ENCODE results near the gene ANTXR2. TPM values are rescaled to one million over a fixed set of nuclear protein-coding genes. Genes with fewer than 3 reads are reported as not detected.

Gene ANTXR2
- total and polyA plus RNA-seq, 2 of the 8 experiments (the other 6 are each of a cell fraction or from before 2014, with no cell fraction given) = 1.1 to 7.5 TPM

GRCh38 chr4:80112236-80112635, 39.2 kb upstream of the ANTXR2 start:
- POLR2A ChIA-PET (ENCODE audit: partially characterized antibody) = no interaction called here

More at GRCh38 chr4:80112236-80112635, 39.2 kb upstream of the ANTXR2 start:
- Histone ChIP-seq H3K9me3 (ENCODE audit: insufficient read depth in 2 of 2, low read depth in 1 of 2, low read length in 1 of 2) (peaks cover 0 to 2% of the 10 kb centered on the region in 2 experiments; a peak in 1 of 4 replicates), H3K23me2 (ENCODE audit: low read depth, low read length) (no peaks in the 10 kb centered on the region), H4K8ac (ENCODE audit: extremely low read depth, insufficient read depth, low read length) (no peak overlapping the region), H3K27me3 (replicated peaks in 1 of 4; ENCODE audit: control insufficient read depth in 3 of 4, extremely low read depth in 1 of 4, insufficient read depth in 3 of 4, low read length in 3 of 4) (no peaks in the 10 kb centered on the region), H2AK5ac (ENCODE audit: low read depth, low read length) (no peak overlapping the region), H3K36me3 (ENCODE audit: control insufficient read depth in 2 of 4, insufficient read depth in 4 of 4, low read length in 3 of 4) (no peaks in the 10 kb centered on the region; a peak in 1 of 8 replicates), H3K4me2 (ENCODE audit: insufficient read depth in 1 of 2, low read depth in 2 of 2, low read length in 2 of 2) (no peak overlapping the region), H4K91ac (replicated peaks; ENCODE audit: insufficient read length, low read length) (no peak overlapping the region), H3K14ac (ENCODE audit: insufficient read length) (no peak overlapping the region), H3K79me2 (ENCODE audit: control insufficient read depth in 1 of 2, insufficient read depth in 2 of 2, low read length in 2 of 2) (no peaks in the 10 kb centered on the region), H3K4me3 (ENCODE audit: extremely low read depth in 1 of 4, insufficient read depth in 2 of 4, low read depth in 3 of 4, low read length in 4 of 4) (no peak overlapping the region), H2BK120ac (replicated peaks; ENCODE audit: low read depth, low read length) (no peak overlapping the region), H2BK20ac (ENCODE audit: low read length) (no peak overlapping the region), H3K27ac (ENCODE audit: low read depth, low read length) (no peak overlapping the region), H2BK12ac (ENCODE audit: low read depth, low read length) (no peak overlapping the region), H2BK5ac (ENCODE audit: low read depth, low read length) (no peak overlapping the region), H2AFZ (ENCODE audit: low read length) (no peak overlapping the region), H3K56ac (replicated peaks; ENCODE audit: insufficient read length, low read depth, low read length) (no peak overlapping the region), H3K4ac (replicated peaks; ENCODE audit: insufficient read length, low read depth, low read length) (no peak overlapping the region), H2BK15ac (ENCODE audit: low read length) (no peak overlapping the region), H3K4me1 (replicated peaks in 1 of 4; ENCODE audit: control insufficient read depth in 3 of 4, insufficient read depth in 4 of 4, low read length in 3 of 4) (no peaks in the 10 kb centered on the region), H3K18ac (ENCODE audit: extremely low read depth, low read length) (no peak overlapping the region), H3K23ac (ENCODE audit: insufficient read length) (no peak overlapping the region), H3K9ac (replicated peaks in 1 of 4; ENCODE audit: extremely low read depth in 1 of 4, low read depth in 3 of 4, low read length in 3 of 4) (no peak overlapping the region), H3K79me1 (ENCODE audit: low read depth, low read length) (no peaks in the 10 kb centered on the region), H4K5ac (ENCODE audit: insufficient read length, low read depth, low read length) (no peak overlapping the region), H4K20me1 (replicated peaks in 1 of 2; ENCODE audit: control insufficient read depth in 1 of 2, insufficient read depth in 2 of 2, low read length in 2 of 2) (no peaks in the 10 kb centered on the region)
- WGBS, 2 experiments (ENCODE audit: extremely low coverage in 1 of 2, insufficient coverage in 1 of 2, insufficient read length in 1 of 2, insufficient replicate concordance in 2 of 2, low coverage in 1 of 2, low lambda C conversion rate in 2 of 2, missing lambda C conversion rate in 1 of 2) = 100% methylated on average over 3 of the region's 3 CpGs; no CpG with 5 or more reads in 1 of the 2 experiments
- no peak for FAIRE-seq
- CTCF ChIA-PET (ENCODE audit: partially characterized antibody) = interaction anchor here (0.7 to 1.3 kb wide), 2 partner anchors 395 to 1098 kb away, joined by 3 read pairs; no protein-coding TSS in a partner anchor
- DNase-seq (ENCODE audit: low read depth in 1 of 2, low spot score in 2 of 2) = no peak
- no peak for TF ChIP-seq PHF8 (conservative IDR thresholded peaks at IDR 0.05; ENCODE audit: low read depth, low read length)
- no peak for TF ChIP-seq TEAD4 (IDR thresholded peaks at IDR 0.05; ENCODE audit: low read depth, low read length)
- no peak for TF ChIP-seq CHD1 (IDR thresholded peaks at IDR 0.05; ENCODE audit: low read depth, low read length)
- TF ChIP-seq ATF2 (IDR thresholded peaks at IDR 0.05; ENCODE audit: low read length) = no peak
- no peak for TF ChIP-seq YY1 (IDR thresholded peaks at IDR 0.05; ENCODE audit: low read depth, low read length)
- no peak for TF ChIP-seq JUN (IDR thresholded peaks at IDR 0.05; ENCODE audit: low read depth, low read length)
- no peak for TF ChIP-seq BRCA1 (IDR thresholded peaks at IDR 0.05; ENCODE audit: low read depth, low read length)
- no peak for TF ChIP-seq POU5F1 (IDR thresholded peaks at IDR 0.05; ENCODE audit: low read depth, low read length)
- no peak for TF ChIP-seq GTF2F1 (IDR thresholded peaks at IDR 0.05; ENCODE audit: borderline replicate concordance, low read depth, low read length)
- TF ChIP-seq EP300 (IDR thresholded peaks at IDR 0.05; ENCODE audit: borderline replicate concordance in 1 of 2, low read depth in 2 of 2, low read length in 2 of 2) = no peak
- no peak for TF ChIP-seq SIRT6 (IDR thresholded peaks at IDR 0.05; ENCODE audit: low read length)
- no peak for TF ChIP-seq HDAC2 (IDR thresholded peaks at IDR 0.05; ENCODE audit: borderline replicate concordance in 1 of 2, low read depth in 2 of 2, low read length in 2 of 2)

Data from H1 (cell line).